Measurements from ENCODE around the gene CACNA2D1.

DNA sequence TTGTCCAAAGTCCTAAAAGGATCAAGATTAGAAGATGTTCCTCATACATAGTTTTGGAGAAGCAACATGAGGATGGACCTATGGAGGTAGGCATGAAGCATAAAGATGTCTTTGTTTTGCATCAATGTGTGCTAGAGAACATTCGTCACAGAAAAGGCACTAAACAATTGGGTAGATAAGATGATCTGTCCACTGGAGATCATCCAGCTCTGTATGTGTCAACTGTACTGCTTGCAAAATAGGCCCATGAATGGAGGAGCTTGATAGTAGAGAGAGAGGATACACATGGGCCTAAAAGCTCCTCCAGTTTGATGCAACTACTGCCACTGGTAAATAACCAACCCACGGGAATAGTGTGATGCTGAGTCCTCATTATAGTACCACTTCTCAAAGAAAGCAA is 387.3 kb downstream of the CACNA2D1 start:
- TF ChIP-seq RARB (CRISPR knock-in tag; IDR thresholded peaks at IDR 0.05) (no peak), ESRRG (CRISPR knock-in tag; IDR thresholded peaks at IDR 0.05) (no peak), ARNTL (CRISPR knock-in tag; IDR thresholded peaks at IDR 0.05; ENCODE audit: borderline replicate concordance, low read depth) (no peak), PATZ1 (CRISPR knock-in tag; IDR thresholded peaks at IDR 0.05; ENCODE audit: borderline replicate concordance) (no peak), PPARA (CRISPR knock-in tag; IDR thresholded peaks at IDR 0.05; ENCODE audit: borderline replicate concordance) (no peak), ZC3H10 (CRISPR knock-in tag; IDR thresholded peaks at IDR 0.05) (no peak), ZNF70 (CRISPR knock-in tag; IDR thresholded peaks at IDR 0.05) (no peak)
- TF ChIP-seq, protein P1, sequence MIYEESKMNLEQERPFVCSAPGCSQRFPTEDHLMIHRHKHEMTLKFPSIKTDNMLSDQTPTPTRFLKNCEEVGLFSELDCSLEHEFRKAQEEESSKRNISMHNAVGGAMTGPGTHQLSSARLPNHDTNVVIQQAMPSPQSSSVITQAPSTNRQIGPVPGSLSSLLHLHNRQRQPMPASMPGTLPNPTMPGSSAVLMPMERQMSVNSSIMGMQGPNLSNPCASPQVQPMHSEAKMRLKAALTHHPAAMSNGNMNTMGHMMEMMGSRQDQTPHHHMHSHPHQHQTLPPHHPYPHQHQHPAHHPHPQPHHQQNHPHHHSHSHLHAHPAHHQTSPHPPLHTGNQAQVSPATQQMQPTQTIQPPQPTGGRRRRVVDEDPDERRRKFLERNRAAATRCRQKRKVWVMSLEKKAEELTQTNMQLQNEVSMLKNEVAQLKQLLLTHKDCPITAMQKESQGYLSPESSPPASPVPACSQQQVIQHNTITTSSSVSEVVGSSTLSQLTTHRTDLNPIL (CRISPR knock-in tag; IDR thresholded peaks at IDR 0.05; ENCODE audit: low read depth): no peak

All from SK-N-SH treated with all-trans-retinoic acid at 6 μM for 48 hours (cell line).